Activated T-helper 2 cell treated with anti-CD3 and anti-CD28 coated beads, Interferon-gamma antibody, Interleukin-2, Interleukin-4, amounts not matched to agents 10 μg/mL and 5 μg/mL and 100 μg/mL, durations not matched to agents 14 hours and 24 hours and 36 hours (primary cell): Measurements from ENCODE around the gene OTUD4. TPM values are rescaled to one million over a fixed set of nuclear protein-coding genes. Genes with fewer than 3 reads are reported as not detected.
"Not testable (repeated sequence)": the region's sequence is repeated elsewhere in the genome, so short reads cannot be mapped to it uniquely, and the experiment has no call there.

Experiments used
- DNase-seq: peaks from one replicate; pipeline ENCODE4 v3.0.0; 2021; ENCODE audit warnings: low spot score
- H3K27ac Mint-ChIP-seq: one replicate; pipeline ENCODE4 v1.8.0; 2021; ENCODE audit warnings: mixed read lengths
- H3K27me3 Mint-ChIP-seq: one replicate; pipeline ENCODE4 v1.8.0; 2021; ENCODE audit warnings: low read depth, mixed read lengths
- H3K36me3 Mint-ChIP-seq: one replicate; pipeline ENCODE4 v1.8.0; 2021; ENCODE audit warnings: low read depth, mixed read lengths
- H3K4me1 Mint-ChIP-seq: one replicate; pipeline ENCODE4 v1.8.0; 2021; ENCODE audit warnings: low read depth, mixed read lengths
- H3K4me3 Mint-ChIP-seq: one replicate; pipeline ENCODE4 v1.8.0; 2021; ENCODE audit warnings: low read depth, mild to moderate bottlenecking, moderate library complexity, mixed read lengths
- H3K9me3 Mint-ChIP-seq: one replicate; pipeline ENCODE4 v1.8.0; 2021; ENCODE audit warnings: mixed read lengths
- intact Hi-C: fragments of 100-400 bp; cut with micrococcal nuclease; formaldehyde crosslinking; loops from one replicate; pipeline ENCODE4 v1.15.1; 2023
- total RNA-seq: library from RNA; stranded (reverse); gene quantifications from 2 replicates; pipeline ENCODE4 v1.2.3, GENCODE V29; 2022

Gene OTUD4, protein sequence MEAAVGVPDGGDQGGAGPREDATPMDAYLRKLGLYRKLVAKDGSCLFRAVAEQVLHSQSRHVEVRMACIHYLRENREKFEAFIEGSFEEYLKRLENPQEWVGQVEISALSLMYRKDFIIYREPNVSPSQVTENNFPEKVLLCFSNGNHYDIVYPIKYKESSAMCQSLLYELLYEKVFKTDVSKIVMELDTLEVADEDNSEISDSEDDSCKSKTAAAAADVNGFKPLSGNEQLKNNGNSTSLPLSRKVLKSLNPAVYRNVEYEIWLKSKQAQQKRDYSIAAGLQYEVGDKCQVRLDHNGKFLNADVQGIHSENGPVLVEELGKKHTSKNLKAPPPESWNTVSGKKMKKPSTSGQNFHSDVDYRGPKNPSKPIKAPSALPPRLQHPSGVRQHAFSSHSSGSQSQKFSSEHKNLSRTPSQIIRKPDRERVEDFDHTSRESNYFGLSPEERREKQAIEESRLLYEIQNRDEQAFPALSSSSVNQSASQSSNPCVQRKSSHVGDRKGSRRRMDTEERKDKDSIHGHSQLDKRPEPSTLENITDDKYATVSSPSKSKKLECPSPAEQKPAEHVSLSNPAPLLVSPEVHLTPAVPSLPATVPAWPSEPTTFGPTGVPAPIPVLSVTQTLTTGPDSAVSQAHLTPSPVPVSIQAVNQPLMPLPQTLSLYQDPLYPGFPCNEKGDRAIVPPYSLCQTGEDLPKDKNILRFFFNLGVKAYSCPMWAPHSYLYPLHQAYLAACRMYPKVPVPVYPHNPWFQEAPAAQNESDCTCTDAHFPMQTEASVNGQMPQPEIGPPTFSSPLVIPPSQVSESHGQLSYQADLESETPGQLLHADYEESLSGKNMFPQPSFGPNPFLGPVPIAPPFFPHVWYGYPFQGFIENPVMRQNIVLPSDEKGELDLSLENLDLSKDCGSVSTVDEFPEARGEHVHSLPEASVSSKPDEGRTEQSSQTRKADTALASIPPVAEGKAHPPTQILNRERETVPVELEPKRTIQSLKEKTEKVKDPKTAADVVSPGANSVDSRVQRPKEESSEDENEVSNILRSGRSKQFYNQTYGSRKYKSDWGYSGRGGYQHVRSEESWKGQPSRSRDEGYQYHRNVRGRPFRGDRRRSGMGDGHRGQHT
- 71.7 and 80.4 TPM in 2 replicates for total RNA-seq

DNA sequence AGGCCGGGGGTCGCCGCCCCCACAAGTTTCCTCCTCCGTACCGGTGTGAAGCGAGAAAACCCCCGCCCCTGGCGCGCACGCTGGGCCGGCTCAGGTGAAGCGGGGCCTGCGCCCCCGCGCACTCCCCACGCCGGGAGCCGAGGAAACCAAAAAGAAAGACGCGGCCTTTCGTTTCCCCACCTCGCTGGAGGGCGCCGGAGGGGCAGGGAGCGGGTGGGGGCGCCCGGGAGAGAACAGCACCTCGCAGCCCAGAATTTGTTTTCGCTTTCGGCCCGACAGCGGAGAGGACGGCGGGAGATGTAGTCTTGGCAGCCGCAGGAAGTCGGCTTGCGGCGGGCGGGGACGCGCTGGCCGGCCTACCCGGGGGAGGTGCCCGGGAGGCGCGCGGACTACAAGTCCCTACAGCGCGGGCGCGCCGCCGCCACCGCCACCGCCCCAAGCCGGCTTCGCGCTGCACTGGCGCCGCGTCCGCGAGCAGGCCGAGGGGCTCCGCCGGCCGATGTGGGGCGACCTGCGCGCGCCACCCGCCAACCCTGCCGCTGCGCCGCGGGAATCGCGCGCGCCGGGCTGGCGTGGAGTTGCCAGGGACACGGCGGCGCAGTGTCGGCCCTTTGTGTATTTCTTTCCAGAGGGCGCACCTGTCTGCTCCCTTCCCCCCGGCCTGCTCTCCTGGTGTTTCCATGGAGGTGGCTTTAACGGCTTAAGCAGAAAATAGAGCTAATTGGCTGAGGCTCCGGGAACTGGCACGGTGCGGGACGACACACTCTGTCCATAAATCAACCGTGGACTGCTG is at the start of gene OTUD4:
TSS of gene OTUD4 (minus strand) at position 292 of the 793 bp plus-strand sequence. CDS start 616 bp downstream, outside the sequence.
- Mint-ChIP-seq H3K36me3 (peaks cover 20% of the 10 kb centered on the region), H3K27me3 (no peaks in the 10 kb centered on the region), H3K9me3 (no peaks in the 10 kb centered on the region), H3K27ac (peak within 1 kb of the TSS; percentile 94), H3K4me1 (peaks cover 14% of the 10 kb centered on the region), H3K4me3 (peak within 1 kb of the TSS; percentile 96)
- intact Hi-C loops: loop anchor here (1.0 to 5.0 kb wide), 7 partner anchors 82 to 1667 kb away; partner anchors contain the start of genes ABCE1, ANAPC10, MMAA and SLC10A7
- DNase-seq: peak; percentile 94

DNA sequence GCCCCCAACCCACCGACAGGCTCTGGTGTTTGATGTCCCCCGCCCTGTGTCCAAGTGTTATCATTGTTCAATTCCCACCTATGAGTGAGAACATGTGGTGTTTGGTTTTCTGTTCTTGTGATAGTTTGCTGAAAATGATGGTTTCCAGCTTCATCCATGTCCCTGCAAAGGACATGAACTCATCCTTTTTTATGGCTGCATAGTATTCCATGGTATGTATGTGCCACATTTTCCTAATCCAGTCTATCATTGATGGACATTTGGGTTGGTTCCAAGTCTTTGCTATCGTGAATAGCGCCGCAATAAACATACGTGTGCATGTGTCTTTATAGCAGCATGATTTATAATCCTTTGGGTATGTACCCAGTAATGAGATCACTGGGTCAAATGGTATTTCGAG is 42.8 kb upstream of the OTUD4 start:
- H3K27ac Mint-ChIP-seq, DNase-seq, intact Hi-C loops, H3K9me3 Mint-ChIP-seq, H3K4me1 Mint-ChIP-seq, H3K36me3 Mint-ChIP-seq, H3K4me3 Mint-ChIP-seq: not testable (repeated sequence)
- peaks cover 25% of the 10 kb centered on the region for H3K27me3 Mint-ChIP-seq

DNA sequence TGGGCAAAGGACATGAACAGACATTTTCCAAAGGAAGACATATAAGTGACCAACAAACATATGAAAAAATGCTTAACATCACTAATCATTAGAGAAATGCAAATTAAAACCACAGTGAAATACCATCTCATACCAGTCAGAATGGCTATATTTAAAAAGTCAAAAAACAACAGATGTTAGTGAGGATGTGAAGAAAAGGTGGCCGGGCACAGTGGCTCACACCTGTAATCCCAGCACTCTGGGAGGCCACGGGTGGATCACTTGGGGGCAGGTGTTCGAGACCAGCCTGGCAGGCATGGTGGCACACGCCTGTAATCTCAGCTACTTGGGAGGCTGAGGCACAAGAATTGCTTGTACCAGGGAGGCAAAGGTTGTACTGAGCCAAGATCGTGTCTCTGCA is 41.1 kb upstream of the OTUD4 start:
- intact Hi-C loops, DNase-seq, H3K36me3 Mint-ChIP-seq, H3K9me3 Mint-ChIP-seq, H3K4me1 Mint-ChIP-seq, H3K4me3 Mint-ChIP-seq, H3K27ac Mint-ChIP-seq: not testable (repeated sequence)
- H3K27me3 Mint-ChIP-seq: peaks cover 23% of the 10 kb centered on the region

DNA sequence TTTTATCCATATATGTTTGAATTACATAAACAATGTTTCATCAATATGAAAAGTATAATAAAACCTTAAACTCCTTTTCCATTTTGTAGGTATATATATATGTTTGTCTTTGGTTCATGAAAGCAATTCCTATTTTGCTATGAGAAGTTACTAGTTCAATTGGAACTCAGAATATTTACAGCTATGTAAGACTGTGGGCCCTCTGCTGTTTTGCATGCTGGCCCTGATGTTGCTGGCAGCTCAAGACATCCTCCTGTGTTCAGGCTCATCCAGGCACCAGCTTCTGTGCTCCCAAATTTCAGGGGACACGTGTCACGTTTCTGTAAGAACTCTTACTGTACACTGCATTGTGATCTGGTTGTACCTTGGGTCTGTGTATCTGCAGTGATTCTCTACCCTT is 38.7 kb upstream of the OTUD4 start:
- no peaks in the 10 kb centered on the region for H3K4me1 Mint-ChIP-seq
- peaks cover 23% of the 10 kb centered on the region for H3K27me3 Mint-ChIP-seq
- DNase-seq: no peak
- no peaks in the 10 kb centered on the region for H3K36me3 Mint-ChIP-seq
- H3K4me3 Mint-ChIP-seq: no peak overlapping the region
- H3K9me3 Mint-ChIP-seq: no peaks in the 10 kb centered on the region
- intact Hi-C loops: loop anchor here (5.0 kb wide), 2 partner anchors 338 to 398 kb away; partner anchors contain the start of gene MMAA
- no peak overlapping the region for H3K27ac Mint-ChIP-seq

DNA sequence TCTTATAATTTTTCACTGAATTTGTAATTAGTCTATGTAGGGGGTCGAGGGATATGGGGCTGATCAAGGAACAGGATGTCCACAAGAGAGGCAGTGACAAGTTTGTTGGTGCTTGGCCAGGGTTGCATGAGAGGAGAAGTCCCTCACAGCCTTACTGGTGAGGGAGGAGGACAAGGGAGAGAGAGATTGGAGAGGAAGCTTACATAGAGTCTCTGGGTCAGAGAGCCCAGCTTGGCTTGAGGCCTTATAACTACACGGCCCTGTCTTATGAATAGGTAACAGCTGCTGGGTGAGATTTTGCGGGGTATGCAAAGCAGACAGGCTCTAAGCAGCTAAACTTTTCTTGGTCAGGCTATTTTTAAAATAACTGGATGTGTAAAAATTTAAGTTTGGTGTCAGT is 37.9 kb upstream of the OTUD4 start:
- Mint-ChIP-seq H3K4me3 (no peak overlapping the region), H3K9me3 (no peaks in the 10 kb centered on the region), H3K4me1 (no peaks in the 10 kb centered on the region), H3K27ac (no peak overlapping the region), H3K36me3 (no peaks in the 10 kb centered on the region), H3K27me3 (peaks cover 18% of the 10 kb centered on the region)
- intact Hi-C loops: loop anchor here (5.0 kb wide), 2 partner anchors 339 to 399 kb away; partner anchors contain the start of gene MMAA
- DNase-seq: no peak

DNA sequence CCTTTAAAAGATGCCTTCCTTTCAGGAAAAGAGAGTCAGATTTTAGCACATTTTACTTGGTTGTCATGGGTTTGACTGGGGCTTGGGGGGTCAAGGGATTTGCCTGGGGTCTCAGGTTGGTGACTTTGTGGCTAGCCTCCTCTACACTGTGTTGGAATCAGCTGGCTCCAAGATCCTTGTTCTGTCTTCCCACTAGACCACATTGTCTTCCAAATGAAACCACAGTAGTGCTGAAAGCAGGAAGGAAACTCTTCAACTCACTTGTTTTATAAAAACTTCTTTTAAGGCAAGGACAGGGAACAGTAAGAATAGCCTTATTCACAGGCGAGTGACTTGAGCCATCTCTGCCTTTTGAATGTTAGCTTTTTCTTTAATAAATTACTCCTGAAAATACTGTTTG is 37.0 kb upstream of the OTUD4 start:
- H3K4me1 Mint-ChIP-seq: no peaks in the 10 kb centered on the region
- no peaks in the 10 kb centered on the region for H3K36me3 Mint-ChIP-seq
- peaks cover 18% of the 10 kb centered on the region for H3K27me3 Mint-ChIP-seq
- DNase-seq: no peak
- H3K9me3 Mint-ChIP-seq: no peaks in the 10 kb centered on the region
- H3K27ac Mint-ChIP-seq: no peak overlapping the region
- intact Hi-C loops: loop anchor here (5.0 kb wide), 2 partner anchors 340 to 400 kb away; partner anchors contain the start of gene MMAA
- no peak overlapping the region for H3K4me3 Mint-ChIP-seq

DNA sequence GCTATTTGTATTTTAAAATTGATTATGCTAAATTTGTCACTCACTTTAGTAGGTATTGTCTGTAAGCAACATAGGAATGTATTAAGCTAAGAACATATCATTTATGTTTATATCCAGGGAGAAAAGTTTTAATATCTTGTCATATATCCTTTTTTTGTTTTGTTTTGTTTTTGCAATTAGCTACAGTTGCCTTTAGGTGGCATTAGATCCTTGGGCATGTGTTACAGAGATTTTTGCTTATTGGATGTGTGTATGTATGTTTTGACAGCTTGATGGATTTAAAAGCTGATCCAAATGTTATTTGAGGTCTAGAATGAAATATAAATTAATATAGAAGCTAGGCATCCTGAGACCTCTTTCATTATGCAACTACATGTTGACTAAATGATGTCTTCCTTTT is 36.1 kb upstream of the OTUD4 start:
- no peak overlapping the region for H3K27ac Mint-ChIP-seq
- H3K27me3 Mint-ChIP-seq: peaks cover 17% of the 10 kb centered on the region
- no peak for DNase-seq
- no peaks in the 10 kb centered on the region for H3K4me1 Mint-ChIP-seq
- intact Hi-C loops: loop anchor here (5.0 kb wide), 2 partner anchors 341 to 401 kb away; partner anchors contain the start of gene MMAA
- no peaks in the 10 kb centered on the region for H3K36me3 Mint-ChIP-seq
- no peak overlapping the region for H3K4me3 Mint-ChIP-seq
- H3K9me3 Mint-ChIP-seq: no peaks in the 10 kb centered on the region

DNA sequence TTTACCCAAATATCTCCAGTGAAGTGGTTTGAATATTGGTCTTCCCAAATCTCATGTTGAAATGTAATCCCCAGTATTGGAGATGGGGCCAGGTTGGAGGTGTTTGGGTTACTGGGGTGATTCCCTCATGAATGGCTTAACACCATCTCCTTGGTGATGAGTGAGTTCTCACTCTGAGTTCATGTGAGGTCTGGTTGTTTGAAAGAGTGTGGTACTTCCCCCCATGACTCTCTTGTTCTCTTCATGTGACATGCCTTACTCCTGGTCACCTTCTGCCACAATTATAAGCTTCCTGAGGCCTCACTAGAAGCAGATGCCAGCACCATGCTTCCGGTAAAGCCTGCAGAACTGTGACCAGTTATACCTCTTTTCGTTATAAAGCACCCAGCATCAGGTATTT is 32.9 kb upstream of the OTUD4 start:
- Mint-ChIP-seq H3K4me3 (no peak overlapping the region), H3K27ac (no peak overlapping the region), H3K4me1 (no peaks in the 10 kb centered on the region)

DNA sequence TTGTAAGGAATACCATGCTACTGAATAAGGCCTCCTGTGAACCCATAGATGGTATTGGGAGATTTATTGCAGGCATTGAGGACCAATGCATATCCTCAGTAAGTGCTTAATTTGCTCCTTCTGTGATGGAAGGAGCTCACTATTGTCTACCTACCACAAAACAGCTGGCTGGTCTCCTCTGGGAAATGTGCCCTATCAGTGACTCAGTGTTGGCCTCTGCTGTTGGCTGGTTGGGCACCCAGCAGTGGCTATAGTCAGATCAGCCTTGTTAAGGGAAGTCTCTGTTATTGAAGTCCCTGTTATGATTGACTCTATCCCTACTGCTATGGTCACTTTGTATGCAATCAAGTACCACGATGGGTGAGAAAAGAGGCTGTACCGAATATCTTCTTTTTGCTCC is 27.5 kb upstream of the OTUD4 start:
- no peaks in the 10 kb centered on the region for H3K9me3 Mint-ChIP-seq
- H3K27ac Mint-ChIP-seq: no peak overlapping the region
- H3K36me3 Mint-ChIP-seq: no peaks in the 10 kb centered on the region
- no peaks in the 10 kb centered on the region for H3K4me1 Mint-ChIP-seq
- no peak overlapping the region for H3K4me3 Mint-ChIP-seq
- H3K27me3 Mint-ChIP-seq: peaks cover 13% of the 10 kb centered on the region
- intact Hi-C loops: no loop called here
- no peak for DNase-seq

More for the DNA sequence above, 32.9 kb upstream of the OTUD4 start:
- Mint-ChIP-seq H3K27me3 (peaks cover 4% of the 10 kb centered on the region), H3K36me3 (no peaks in the 10 kb centered on the region), H3K9me3 (no peaks in the 10 kb centered on the region)
- DNase-seq: no peak
- intact Hi-C loops: no loop called here

DNA sequence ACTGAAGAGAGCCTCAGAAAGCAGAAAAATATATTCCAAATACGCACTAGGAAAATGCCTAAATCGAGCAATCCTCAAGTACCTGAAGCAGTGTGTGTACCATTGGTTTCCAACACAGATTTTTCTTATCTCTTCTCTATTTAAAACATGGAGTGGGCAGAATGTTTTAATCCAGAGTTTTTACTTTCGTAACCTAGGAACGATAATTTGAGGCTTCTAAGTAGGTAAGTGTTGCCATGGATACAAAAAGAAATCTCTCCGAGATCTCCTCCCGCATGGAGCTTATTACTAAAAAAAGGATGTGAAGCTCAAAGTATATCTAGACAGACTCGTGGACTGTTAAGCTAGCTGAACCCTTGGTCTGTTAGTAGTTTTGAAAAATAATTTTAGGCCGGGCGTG is 23.0 kb upstream of the OTUD4 start:
- no peak for DNase-seq
- H3K9me3 Mint-ChIP-seq: no peaks in the 10 kb centered on the region
- peaks cover 18% of the 10 kb centered on the region for H3K27me3 Mint-ChIP-seq
- no peaks in the 10 kb centered on the region for H3K4me1 Mint-ChIP-seq
- H3K27ac Mint-ChIP-seq: no peak overlapping the region
- H3K4me3 Mint-ChIP-seq: no peak overlapping the region
- no peaks in the 10 kb centered on the region for H3K36me3 Mint-ChIP-seq
- intact Hi-C loops: no loop called here

DNA sequence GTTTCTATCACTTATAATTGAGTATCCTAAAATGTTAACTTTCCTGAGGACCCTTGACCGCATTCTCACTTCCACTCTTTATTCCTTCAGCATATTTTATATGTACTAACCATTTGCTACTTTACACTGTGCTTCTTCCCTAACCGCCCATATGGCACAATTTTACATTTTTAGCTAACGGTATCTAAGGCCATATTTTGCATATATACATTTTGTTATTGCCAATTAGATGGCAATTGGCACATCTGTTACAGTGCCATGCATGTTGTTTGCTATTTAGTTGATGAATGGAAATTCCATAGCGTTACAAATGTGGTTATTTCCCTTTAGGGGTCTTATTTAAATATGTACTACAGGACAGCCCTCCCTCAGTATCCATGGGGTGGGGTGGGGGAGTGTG is 20.0 kb upstream of the OTUD4 start:
- H3K27me3 Mint-ChIP-seq: peaks cover 28% of the 10 kb centered on the region
- H3K4me1 Mint-ChIP-seq: no peaks in the 10 kb centered on the region
- H3K36me3 Mint-ChIP-seq: no peaks in the 10 kb centered on the region
- no peak overlapping the region for H3K4me3 Mint-ChIP-seq
- intact Hi-C loops: no loop called here
- no peak for DNase-seq
- no peak overlapping the region for H3K27ac Mint-ChIP-seq
- H3K9me3 Mint-ChIP-seq: no peaks in the 10 kb centered on the region
